ENCODE data around the gene IL1B.

- TF ChIP-seq, protein P1, sequence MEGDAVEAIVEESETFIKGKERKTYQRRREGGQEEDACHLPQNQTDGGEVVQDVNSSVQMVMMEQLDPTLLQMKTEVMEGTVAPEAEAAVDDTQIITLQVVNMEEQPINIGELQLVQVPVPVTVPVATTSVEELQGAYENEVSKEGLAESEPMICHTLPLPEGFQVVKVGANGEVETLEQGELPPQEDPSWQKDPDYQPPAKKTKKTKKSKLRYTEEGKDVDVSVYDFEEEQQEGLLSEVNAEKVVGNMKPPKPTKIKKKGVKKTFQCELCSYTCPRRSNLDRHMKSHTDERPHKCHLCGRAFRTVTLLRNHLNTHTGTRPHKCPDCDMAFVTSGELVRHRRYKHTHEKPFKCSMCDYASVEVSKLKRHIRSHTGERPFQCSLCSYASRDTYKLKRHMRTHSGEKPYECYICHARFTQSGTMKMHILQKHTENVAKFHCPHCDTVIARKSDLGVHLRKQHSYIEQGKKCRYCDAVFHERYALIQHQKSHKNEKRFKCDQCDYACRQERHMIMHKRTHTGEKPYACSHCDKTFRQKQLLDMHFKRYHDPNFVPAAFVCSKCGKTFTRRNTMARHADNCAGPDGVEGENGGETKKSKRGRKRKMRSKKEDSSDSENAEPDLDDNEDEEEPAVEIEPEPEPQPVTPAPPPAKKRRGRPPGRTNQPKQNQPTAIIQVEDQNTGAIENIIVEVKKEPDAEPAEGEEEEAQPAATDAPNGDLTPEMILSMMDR (conservative IDR thresholded peaks at IDR 0.05) = no peak
- TF ChIP-seq EZH2 (IDR thresholded peaks at IDR 0.05; ENCODE audit: low read depth) = no peak
Measured at GRCh38 chr2:112883669-112884068, 47.1 kb upstream of the IL1B start.
